OCI-LY1 (cell line): ENCODE results near the gene SIAH1.
"Not testable (repeated sequence)": the region's sequence is repeated elsewhere in the genome, so short reads cannot be mapped to it uniquely, and the experiment has no call there.

Experiments used
- H2AFZ ChIP-seq: fragments of 200-600 bp; sonication (generic), shearing (Covaris generic); 2 replicates; pipeline ENCODE4 v1.6.0; 2014; ENCODE audit warnings: antibody characterized with exemption, mild to moderate bottlenecking, low read length
- H3F3A ChIP-seq: fragments of 200-600 bp; sonication (generic), shearing (Covaris generic); 2 replicates; pipeline ENCODE4 v1.6.0; 2014; ENCODE audit warnings: mild to moderate bottlenecking, antibody characterized with exemption, low read length, moderate library complexity; ENCODE audit not compliant: insufficient read depth
- H3K27ac ChIP-seq: fragments of 200-600 bp; sonication (generic); 2 replicates; pipeline ENCODE4 v1.5.1; 2014; ENCODE audit warnings: low read length, mixed run types, mild to moderate bottlenecking, low read depth; ENCODE audit not compliant: poor library complexity, severe bottlenecking
- H3K27me3 ChIP-seq: fragments of 200-600 bp; sonication (generic); 2 replicates; pipeline ENCODE4 v1.6.0; 2014; ENCODE audit warnings: antibody characterized with exemption, mild to moderate bottlenecking, low read length, moderate library complexity; ENCODE audit not compliant: insufficient read depth
- H3K36me3 ChIP-seq: fragments of 200-600 bp; sonication (generic); 2 replicates; pipeline ENCODE4 v1.6.1; 2014; ENCODE audit warnings: mild to moderate bottlenecking, antibody characterized with exemption, low read length, moderate library complexity, mixed read lengths; ENCODE audit not compliant: insufficient read depth
- H3K4me1 ChIP-seq: fragments of 200-600 bp; sonication (generic); 2 replicates; pipeline ENCODE4 v1.5.1; 2014; ENCODE audit warnings: mild to moderate bottlenecking, low read length, moderate library complexity; ENCODE audit not compliant: insufficient read depth, severe bottlenecking
- H3K4me2 ChIP-seq: fragments of 200-600 bp; sonication (generic), shearing (Covaris generic); 2 replicates; pipeline ENCODE4 v1.6.1; 2014; ENCODE audit warnings: low read length
- H3K4me3 ChIP-seq: fragments of 200-600 bp; sonication (generic); 2 replicates; pipeline ENCODE4 v1.5.1; 2014; ENCODE audit warnings: low read length, low read depth, mild to moderate bottlenecking, mixed read lengths; ENCODE audit not compliant: poor library complexity, severe bottlenecking
- H3K79me2 ChIP-seq: fragments of 200-600 bp; shearing (Covaris generic); 2 replicates; pipeline ENCODE4 v1.6.1; 2016; ENCODE audit warnings: mixed run types, low read length, mixed read lengths; ENCODE audit not compliant: insufficient read depth
- H3K9ac ChIP-seq: fragments of 200-600 bp; sonication (generic), shearing (Covaris generic); 2 replicates; pipeline ENCODE4 v1.6.1; 2014; ENCODE audit warnings: mild to moderate bottlenecking, low read length, mixed read lengths
- H3K9me2 ChIP-seq: fragments of 200-600 bp; sonication (generic), shearing (Covaris generic); 2 replicates; pipeline ENCODE4 v1.6.1; 2014; ENCODE audit warnings: low read depth, mild to moderate bottlenecking, low read length, mixed read lengths
- H3K9me3 ChIP-seq: fragments of 200-600 bp; shearing (Covaris generic); 2 replicates; pipeline ENCODE4 v1.6.1; 2014; ENCODE audit warnings: low read length, mixed read lengths
- H4K20me1 ChIP-seq: fragments of 200-600 bp; sonication (generic), shearing (Covaris generic); 2 replicates; pipeline ENCODE4 v1.6.0; 2016; ENCODE audit warnings: mild to moderate bottlenecking, low read length; ENCODE audit not compliant: insufficient read depth
- CTCF ChIP-seq: fragments of 200-600 bp; sonication (generic), shearing (Covaris generic); IDR thresholded peaks from 2 replicates; pipeline ENCODE4 v1.5.1; 2017; ENCODE audit warnings: mild to moderate bottlenecking, antibody characterized with exemption, low read length, moderate library complexity, mixed read lengths
- EZH2 ChIP-seq: fragments of 200-600 bp; sonication (generic), shearing (Covaris generic); IDR thresholded peaks from 2 replicates; pipeline ENCODE4 v1.8.0; 2017; ENCODE audit warnings: borderline replicate concordance, mixed run types, mild to moderate bottlenecking, antibody characterized with exemption, low read length, moderate library complexity, mixed read lengths

Gene SIAH1

GRCh38 chr16:48408688-48409087 is 23.5 kb upstream of the SIAH1 start:
- Histone ChIP-seq H3K4me3 (no peak overlapping the region), H3K9me2 (no peaks in the 10 kb centered on the region), H3K4me1 (no peaks in the 10 kb centered on the region), H3K27ac (no peak overlapping the region), H3K79me2 (no peaks in the 10 kb centered on the region), H3K27me3 (no peaks in the 10 kb centered on the region), H3K9ac (no peak overlapping the region), H3K36me3 (no peaks in the 10 kb centered on the region), H3K4me2 (no peak overlapping the region), H2AFZ (no peak overlapping the region), H3F3A (no peaks in the 10 kb centered on the region), H4K20me1 (no peaks in the 10 kb centered on the region), H3K9me3 (no peaks in the 10 kb centered on the region)
- TF ChIP-seq EZH2 = no peak
- TF ChIP-seq CTCF = no peak

DNA sequence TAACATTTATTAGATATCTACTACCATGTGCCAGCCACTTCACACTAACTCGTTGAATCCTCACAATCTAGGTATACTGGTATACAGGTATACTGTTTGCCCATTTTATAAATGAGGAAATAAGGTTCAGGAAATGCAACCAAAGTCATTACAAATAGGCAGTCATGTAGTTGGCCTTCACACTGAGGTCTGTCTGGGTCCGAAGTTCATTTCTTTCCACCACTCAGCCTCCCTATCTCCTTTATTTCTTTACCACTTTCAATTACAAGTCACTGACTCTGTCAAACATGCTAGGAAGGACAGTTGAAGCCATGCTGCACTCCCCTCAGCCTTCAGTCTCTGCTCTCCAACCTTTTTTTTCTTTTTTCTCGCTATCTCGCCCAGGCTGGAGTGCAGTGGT is 20.7 kb upstream of the SIAH1 start:
- Histone ChIP-seq H2AFZ (no peak overlapping the region), H3K9me3 (no peaks in the 10 kb centered on the region), H3K9me2 (no peaks in the 10 kb centered on the region), H3K4me1 (no peaks in the 10 kb centered on the region), H3K27ac (no peak overlapping the region), H3K4me2 (no peak overlapping the region), H3F3A (no peaks in the 10 kb centered on the region), H3K36me3 (no peaks in the 10 kb centered on the region), H3K79me2 (no peaks in the 10 kb centered on the region), H4K20me1 (no peaks in the 10 kb centered on the region), H3K4me3 (no peak overlapping the region), H3K27me3 (no peaks in the 10 kb centered on the region), H3K9ac (no peak overlapping the region)
- TF ChIP-seq CTCF (no peak), EZH2 (no peak)

DNA sequence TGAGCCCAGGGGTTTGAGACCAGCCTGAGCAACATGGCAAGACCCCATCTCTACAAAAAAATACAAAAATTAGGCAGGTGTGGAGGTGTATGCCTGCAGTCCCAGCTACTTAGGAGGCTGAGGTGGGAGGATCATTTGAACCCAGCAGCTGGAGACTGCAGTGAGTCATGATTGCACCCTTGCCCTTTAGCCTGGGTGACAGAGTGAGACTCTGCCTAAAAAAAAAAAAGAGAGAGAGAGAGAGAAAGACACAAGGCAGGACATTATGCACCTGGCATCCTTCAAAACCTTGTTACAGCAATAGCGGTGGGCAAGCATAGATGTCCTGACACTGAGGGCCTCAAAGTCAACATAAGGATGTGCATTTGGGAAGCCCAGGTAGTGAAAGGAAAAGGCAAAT is 19.9 kb upstream of the SIAH1 start:
- Histone ChIP-seq H3K4me2 (no peak overlapping the region), H3K9ac (no peak overlapping the region), H2AFZ (no peak overlapping the region)

GRCh38 chr16:48402547-48402946 is 17.3 kb upstream of the SIAH1 start:
- H3K79me2 ChIP-seq, H2AFZ ChIP-seq, H3K4me3 ChIP-seq, H3K9ac ChIP-seq, H3K4me2 ChIP-seq, H3K4me1 ChIP-seq, H3F3A ChIP-seq, H3K27ac ChIP-seq, H3K9me2 ChIP-seq, H3K27me3 ChIP-seq, H3K36me3 ChIP-seq, H3K9me3 ChIP-seq, H4K20me1 ChIP-seq: not testable (repeated sequence)

More for the DNA sequence above, 19.9 kb upstream of the SIAH1 start:
- TF ChIP-seq CTCF = no peak
- no peak for TF ChIP-seq EZH2
- H3F3A ChIP-seq = no peaks in the 10 kb centered on the region
- no peaks in the 10 kb centered on the region for H3K79me2 ChIP-seq
- no peaks in the 10 kb centered on the region for H4K20me1 ChIP-seq
- no peak overlapping the region for H3K27ac ChIP-seq
- H3K4me1 ChIP-seq = no peaks in the 10 kb centered on the region
- H3K4me3 ChIP-seq = no peak overlapping the region
- no peaks in the 10 kb centered on the region for H3K9me2 ChIP-seq
- H3K27me3 ChIP-seq = no peaks in the 10 kb centered on the region
- H3K36me3 ChIP-seq = no peaks in the 10 kb centered on the region
- H3K9me3 ChIP-seq = no peaks in the 10 kb centered on the region
